BE2C (cell line): Measurements from ENCODE around the gene IRS2.

Experiments used
- DNase-seq: peaks from one replicate; pipeline ENCODE4 v3.0.0-alpha.2; 2020
- H3K27me3 ChIP-seq: fragments of 250-450 bp; sonication (Bioruptor Pico); 2 replicates; pipeline ENCODE4 v1.5.1; 2020; ENCODE audit warnings: mild to moderate bottlenecking
- H3K36me3 ChIP-seq: fragments of 250-450 bp; sonication (Bioruptor Pico); 2 replicates; pipeline ENCODE4 v1.5.1; 2020; ENCODE audit warnings: mild to moderate bottlenecking
- H3K4me1 ChIP-seq: fragments of 250-450 bp; sonication (Bioruptor Pico); 2 replicates; pipeline ENCODE4 v1.5.1; 2020
- H3K4me3 ChIP-seq: 2 replicates; pipeline ENCODE4 v1.5.1; 2011; ENCODE audit warnings: low read depth, low read length
- H3K9me3 ChIP-seq: fragments of 250-450 bp; sonication (Bioruptor Pico); 2 replicates; pipeline ENCODE4 v1.5.1; 2020
- CTCF ChIP-seq: IDR thresholded peaks from 2 replicates; pipeline ENCODE4 v1.5.1; 2012; ENCODE audit warnings: mild to moderate bottlenecking, low read depth, low read length

Gene IRS2

GRCh38 chr13:109773276-109773675 lies 13.1 kb downstream of the IRS2 start:
- no peak for TF ChIP-seq CTCF
- H3K9me3 ChIP-seq, result no peaks in the 10 kb centered on the region
- H3K36me3 ChIP-seq, result 0 out of 2 replicates have a peak, but pooled peaks cover 3% of the 10 kb centered on the region
- H3K4me1 ChIP-seq, result 0 out of 2 replicates have a peak, but pooled peaks cover 3% of the 10 kb centered on the region
- no peak overlapping the region for H3K4me3 ChIP-seq
- DNase-seq, result no peak
- H3K27me3 ChIP-seq, result no peaks in the 10 kb centered on the region

DNA sequence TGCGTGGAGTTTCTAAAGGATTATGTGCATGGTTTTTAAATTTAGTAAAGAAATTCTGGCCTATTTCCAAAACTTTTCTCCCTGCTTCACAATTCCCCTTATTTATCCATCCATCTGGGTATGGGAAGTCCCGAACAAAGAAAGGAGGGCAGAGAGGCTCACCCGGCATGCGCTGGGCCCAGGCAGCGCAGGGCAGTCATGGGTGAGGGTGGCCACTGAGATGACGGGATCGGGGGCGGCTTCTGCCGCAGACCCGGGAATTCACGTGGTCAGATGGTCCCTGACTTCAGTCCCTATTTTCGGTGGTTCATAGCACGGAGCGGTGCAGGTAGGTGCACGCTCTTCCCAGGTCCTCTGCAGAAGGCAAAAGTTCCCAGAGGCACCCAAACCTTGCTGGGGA lies 14.5 kb downstream of the IRS2 start:
- no peak for TF ChIP-seq CTCF
- no peak overlapping the region for H3K4me3 ChIP-seq
- H3K9me3 ChIP-seq, result no peaks in the 10 kb centered on the region
- DNase-seq, result no peak
- H3K4me1 ChIP-seq, result 0 out of 2 replicates have a peak, but pooled peaks cover 3% of the 10 kb centered on the region
- H3K27me3 ChIP-seq, result no peaks in the 10 kb centered on the region
- 0 out of 2 replicates have a peak, but pooled peaks cover 3% of the 10 kb centered on the region for H3K36me3 ChIP-seq

GRCh38 chr13:109770436-109770835 lies 15.9 kb downstream of the IRS2 start:
- Histone ChIP-seq H3K4me3 (no peak overlapping the region), H3K4me1 (0 out of 2 replicates have a peak, but pooled peaks cover 3% of the 10 kb centered on the region), H3K9me3 (no peaks in the 10 kb centered on the region), H3K36me3 (0 out of 2 replicates have a peak, but pooled peaks cover 3% of the 10 kb centered on the region), H3K27me3 (no peaks in the 10 kb centered on the region)
- no peak for TF ChIP-seq CTCF
- DNase-seq, result no peak

DNA sequence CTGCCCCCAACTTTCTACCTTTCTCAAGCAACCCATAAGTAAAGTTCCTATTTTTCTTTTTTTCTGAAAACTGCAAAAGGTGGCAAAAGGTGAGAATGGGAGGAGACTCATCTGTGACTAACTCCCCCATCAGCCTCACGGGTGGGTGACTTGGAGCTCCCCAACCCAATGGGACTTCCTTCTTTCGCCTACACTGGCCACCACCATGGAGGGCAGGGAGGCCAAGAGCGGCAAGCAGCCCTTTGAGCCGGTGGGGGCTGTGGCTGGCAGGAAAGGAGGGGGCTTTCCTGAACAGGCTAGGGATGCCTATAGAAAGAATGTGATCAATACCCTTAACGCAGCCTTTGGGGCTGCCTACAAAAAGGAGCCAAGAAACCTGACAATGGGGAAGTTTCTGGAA lies 16.5 kb downstream of the IRS2 start:
- Histone ChIP-seq H3K27me3 (no peaks in the 10 kb centered on the region), H3K4me3 (no peak overlapping the region), H3K4me1 (0 out of 2 replicates have a peak, but pooled peaks cover 3% of the 10 kb centered on the region), H3K36me3 (0 out of 2 replicates have a peak, but pooled peaks cover 3% of the 10 kb centered on the region), H3K9me3 (no peaks in the 10 kb centered on the region)
- TF ChIP-seq CTCF, result no peak
- DNase-seq, result no peak

- Histone ChIP-seq H3K9me3 (no peaks in the 10 kb centered on the region), H3K27me3 (no peaks in the 10 kb centered on the region), H3K4me1 (0 out of 2 replicates have a peak, but pooled peaks cover 3% of the 10 kb centered on the region), H3K36me3 (0 out of 2 replicates have a peak, but pooled peaks cover 3% of the 10 kb centered on the region), H3K4me3 (no peak overlapping the region)
- no peak for TF ChIP-seq CTCF
- no peak for DNase-seq
These were observed 17.1 kb downstream of the IRS2 start for GRCh38 chr13:109769275-109769674.

- no peak for TF ChIP-seq CTCF
- H3K9me3 ChIP-seq, result no peaks in the 10 kb centered on the region
- no peaks in the 10 kb centered on the region for H3K4me1 ChIP-seq
- no peak for DNase-seq
- no peak overlapping the region for H3K4me3 ChIP-seq
- H3K36me3 ChIP-seq, result 0 out of 2 replicates have a peak, but pooled peaks cover 3% of the 10 kb centered on the region
- no peaks in the 10 kb centered on the region for H3K27me3 ChIP-seq
These were observed 17.8 kb downstream of the IRS2 start for GRCh38 chr13:109768616-109769015.
